ENCODE results near the gene GPR52. TPM values are rescaled to one million over a fixed set of nuclear protein-coding genes. Genes with fewer than 3 reads are reported as not detected.

GPR52 gene
- total and polyA plus RNA-seq, 2 donors (not counting 3 experiments of a cell fraction or from before 2014, with no cell fraction given) = 0.33 to 2.2 TPM

GRCh38 chr1:174428033-174428432 lies 19.7 kb upstream of the GPR52 start:
- Histone ChIP-seq H3K79me2 (ENCODE audit: control insufficient read depth, insufficient read depth, low read length) (no peaks in the 10 kb centered on the region), H2AFZ (ENCODE audit: low read depth, low read length) (no peak overlapping the region), H3K9me3 (replicated peaks; ENCODE audit: control insufficient read depth, insufficient read depth, low read length) (no peaks in the 10 kb centered on the region), H3K4me3 (replicated peaks in 1 of 3; ENCODE audit: insufficient read depth in 1 of 3, low read depth in 1 of 3, low read length in 3 of 3) (no peak overlapping the region), H3K4me2 (ENCODE audit: insufficient read depth, low read length) (no peak overlapping the region), H3K9me1 (replicated peaks; ENCODE audit: control insufficient read depth, extremely low read depth, insufficient read depth, low read length) (no peaks in the 10 kb centered on the region), H3K27me3 (ENCODE audit: control insufficient read depth in 2 of 2, insufficient read depth in 2 of 2, low read length in 2 of 2) (no peaks in the 10 kb centered on the region), H3K4me1 (ENCODE audit: control insufficient read depth, extremely low read depth, insufficient read depth, low read length) (no peaks in the 10 kb centered on the region), H3K36me3 (ENCODE audit: control insufficient read depth in 2 of 2, extremely low read depth in 1 of 2, insufficient read depth in 2 of 2, low read length in 2 of 2) (no peaks in the 10 kb centered on the region), H4K20me1 (replicated peaks; ENCODE audit: control insufficient read depth, extremely low read depth, insufficient read depth, low read length) (no peaks in the 10 kb centered on the region), H3K9ac (replicated peaks; ENCODE audit: extremely low read depth, insufficient read depth, low read length) (no peak overlapping the region), H3K27ac (ENCODE audit: insufficient read depth, low read depth, low read length) (no peak overlapping the region)
- intact Hi-C loops (cut with micrococcal nuclease) (no loop called here), dilution Hi-C loops (cut with MboI; ENCODE audit: extremely low pct_ligation_motif_present, low sequenced_read_pairs) (no loop called here)
- no peak for DNase-seq (ENCODE audit: low read depth, low spot score)
- BruUV-seq (replicated peaks) = no TSS peak
- ChIA-PET CTCF (interaction anchor here (1.3 to 1.4 kb wide), 2 partner anchors 12 to 69 kb away, joined by 3 to 4 read pairs; no protein-coding TSS in a partner anchor), POLR2A (no interaction called here)
- no peak for FAIRE-seq
- TF ChIP-seq POLR2A (IDR thresholded peaks at IDR 0.05; ENCODE audit: low read depth, low read length) (no peak), CTCF (IDR thresholded peaks at IDR 0.05; ENCODE audit: extremely low read depth in 1 of 2, insufficient read depth in 1 of 2, low read depth in 1 of 2, low read length in 2 of 2) (no peak), MAX (IDR thresholded peaks at IDR 0.05; ENCODE audit: insufficient read depth, insufficient read length) (no peak), EZH2 (IDR thresholded peaks at IDR 0.05; ENCODE audit: borderline replicate concordance, low read depth, low read length, severe bottlenecking) (no peak), JUN (IDR thresholded peaks at IDR 0.05; ENCODE audit: borderline replicate concordance, insufficient read depth, insufficient read length, low read depth) (no peak), FOS (IDR thresholded peaks at IDR 0.05; ENCODE audit: borderline replicate concordance, insufficient read depth, low read length) (no peak), MYC (IDR thresholded peaks at IDR 0.05; ENCODE audit: low read depth, low read length) (no peak), GATA2 (IDR thresholded peaks at IDR 0.05; ENCODE audit: insufficient read depth, insufficient read length, low read depth, low read length) (no peak), POLR2AphosphoS5 (IDR thresholded peaks at IDR 0.05; ENCODE audit: insufficient read depth, low read depth, low read length) (no peak)

Data from endothelial cell of umbilical vein (primary cell).